ENCODE measurements around the gene RAF1. TPM values are rescaled to one million over a fixed set of nuclear protein-coding genes. Genes with fewer than 3 reads are reported as not detected.

RAF1 gene
- total RNA-seq, 1 donor, result 111 TPM

DNA sequence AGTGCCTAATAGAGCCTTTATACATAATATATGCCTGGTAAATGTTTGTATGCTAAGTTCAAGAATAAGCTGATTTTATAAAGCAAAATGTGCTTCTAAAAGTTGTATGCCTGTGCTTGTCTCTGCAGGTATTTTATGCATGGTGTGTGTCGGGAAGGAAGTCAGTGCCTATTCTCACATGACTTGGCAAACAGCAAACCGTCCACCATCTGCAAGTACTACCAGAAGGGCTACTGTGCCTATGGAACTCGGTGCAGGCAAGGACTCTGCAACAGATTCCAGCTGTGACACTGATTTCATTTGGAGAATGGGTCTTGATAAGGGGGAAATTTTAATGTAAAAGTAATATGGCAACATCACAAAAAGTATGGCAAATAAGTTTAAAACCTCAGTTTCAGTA is 95.2 kb downstream of the RAF1 start:
- DNase-seq (ENCODE audit: low read depth), result no peak
- H3K4me3 ChIP-seq (ENCODE audit: low read depth, low read length), result no peak overlapping the region
- TF ChIP-seq, protein P1, sequence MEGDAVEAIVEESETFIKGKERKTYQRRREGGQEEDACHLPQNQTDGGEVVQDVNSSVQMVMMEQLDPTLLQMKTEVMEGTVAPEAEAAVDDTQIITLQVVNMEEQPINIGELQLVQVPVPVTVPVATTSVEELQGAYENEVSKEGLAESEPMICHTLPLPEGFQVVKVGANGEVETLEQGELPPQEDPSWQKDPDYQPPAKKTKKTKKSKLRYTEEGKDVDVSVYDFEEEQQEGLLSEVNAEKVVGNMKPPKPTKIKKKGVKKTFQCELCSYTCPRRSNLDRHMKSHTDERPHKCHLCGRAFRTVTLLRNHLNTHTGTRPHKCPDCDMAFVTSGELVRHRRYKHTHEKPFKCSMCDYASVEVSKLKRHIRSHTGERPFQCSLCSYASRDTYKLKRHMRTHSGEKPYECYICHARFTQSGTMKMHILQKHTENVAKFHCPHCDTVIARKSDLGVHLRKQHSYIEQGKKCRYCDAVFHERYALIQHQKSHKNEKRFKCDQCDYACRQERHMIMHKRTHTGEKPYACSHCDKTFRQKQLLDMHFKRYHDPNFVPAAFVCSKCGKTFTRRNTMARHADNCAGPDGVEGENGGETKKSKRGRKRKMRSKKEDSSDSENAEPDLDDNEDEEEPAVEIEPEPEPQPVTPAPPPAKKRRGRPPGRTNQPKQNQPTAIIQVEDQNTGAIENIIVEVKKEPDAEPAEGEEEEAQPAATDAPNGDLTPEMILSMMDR (IDR thresholded peaks at IDR 0.05; ENCODE audit: insufficient read depth, low read depth, low read length), result no peak

DNA sequence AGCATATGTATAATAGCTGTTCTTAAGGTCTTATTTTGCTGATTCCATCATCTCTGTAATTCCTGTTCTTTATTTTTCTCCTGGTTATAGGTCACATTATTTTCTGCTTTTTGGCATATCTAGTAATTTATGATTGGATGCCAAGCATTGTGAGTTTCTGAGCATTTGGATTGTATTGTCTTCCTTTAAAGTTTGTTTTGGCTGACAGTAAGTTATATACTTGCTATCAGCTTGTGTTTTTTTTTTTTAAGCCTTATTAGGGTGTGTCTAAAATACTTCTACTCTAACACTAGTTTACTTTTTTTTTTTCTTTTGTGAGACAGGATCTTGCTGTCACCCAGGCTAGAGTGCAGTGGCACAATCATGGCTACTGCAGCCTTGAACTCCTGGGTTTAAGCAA is 96.9 kb downstream of the RAF1 start:
- no peak overlapping the region for H3K4me3 ChIP-seq (ENCODE audit: low read depth, low read length)
- TF ChIP-seq, protein P1 (IDR thresholded peaks at IDR 0.05; ENCODE audit: insufficient read depth, low read depth, low read length), result no peak
- DNase-seq (ENCODE audit: low read depth), result no peak

DNA sequence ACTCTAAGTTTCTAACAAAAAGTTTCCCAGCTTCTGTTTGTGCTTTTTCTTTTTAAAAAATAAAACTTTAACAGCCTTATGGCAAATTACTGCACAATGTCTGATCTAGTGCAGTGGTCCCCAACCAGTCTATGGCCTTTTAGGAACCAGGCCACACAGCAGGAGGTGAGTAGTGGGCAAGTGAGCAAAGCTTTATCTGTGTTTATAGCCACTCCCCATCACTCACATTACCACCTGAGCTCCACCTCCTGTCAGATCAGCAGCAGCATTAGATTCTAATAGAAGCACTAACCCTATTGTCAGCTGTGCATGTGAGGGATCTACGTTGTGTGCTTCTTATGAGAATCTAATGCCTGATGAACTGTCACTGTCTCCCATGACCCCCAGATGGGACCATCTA is 101.5 kb downstream of the RAF1 start:
- H3K4me3 ChIP-seq (ENCODE audit: low read depth, low read length), result no peak overlapping the region
- TF ChIP-seq, protein P1 (IDR thresholded peaks at IDR 0.05; ENCODE audit: insufficient read depth, low read depth, low read length), result no peak
- no peak for DNase-seq (ENCODE audit: low read depth)

DNA sequence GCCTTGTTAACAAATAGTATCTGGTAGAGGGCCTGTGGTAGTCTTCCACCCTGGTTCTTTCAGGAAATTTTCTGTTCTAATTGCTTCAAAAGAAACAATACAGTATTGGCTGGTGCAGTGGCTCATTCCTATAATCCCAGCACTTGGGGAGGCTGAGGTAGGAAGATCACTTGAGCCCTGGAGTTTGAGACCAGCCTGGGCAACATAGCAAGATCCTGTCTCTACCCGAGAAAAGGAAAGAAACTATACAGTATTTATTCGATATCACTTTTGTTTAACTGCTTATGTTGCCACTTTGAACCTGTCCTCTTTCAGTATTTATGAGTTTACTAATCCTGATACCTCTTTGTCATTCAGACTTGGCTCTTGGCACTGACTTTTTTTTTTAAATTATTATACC is 102.5 kb downstream of the RAF1 start:
- no peak for DNase-seq (ENCODE audit: low read depth)
- TF ChIP-seq, protein P1 (IDR thresholded peaks at IDR 0.05; ENCODE audit: insufficient read depth, low read depth, low read length), result no peak
- H3K4me3 ChIP-seq (ENCODE audit: low read depth, low read length), result no peak overlapping the region

DNA sequence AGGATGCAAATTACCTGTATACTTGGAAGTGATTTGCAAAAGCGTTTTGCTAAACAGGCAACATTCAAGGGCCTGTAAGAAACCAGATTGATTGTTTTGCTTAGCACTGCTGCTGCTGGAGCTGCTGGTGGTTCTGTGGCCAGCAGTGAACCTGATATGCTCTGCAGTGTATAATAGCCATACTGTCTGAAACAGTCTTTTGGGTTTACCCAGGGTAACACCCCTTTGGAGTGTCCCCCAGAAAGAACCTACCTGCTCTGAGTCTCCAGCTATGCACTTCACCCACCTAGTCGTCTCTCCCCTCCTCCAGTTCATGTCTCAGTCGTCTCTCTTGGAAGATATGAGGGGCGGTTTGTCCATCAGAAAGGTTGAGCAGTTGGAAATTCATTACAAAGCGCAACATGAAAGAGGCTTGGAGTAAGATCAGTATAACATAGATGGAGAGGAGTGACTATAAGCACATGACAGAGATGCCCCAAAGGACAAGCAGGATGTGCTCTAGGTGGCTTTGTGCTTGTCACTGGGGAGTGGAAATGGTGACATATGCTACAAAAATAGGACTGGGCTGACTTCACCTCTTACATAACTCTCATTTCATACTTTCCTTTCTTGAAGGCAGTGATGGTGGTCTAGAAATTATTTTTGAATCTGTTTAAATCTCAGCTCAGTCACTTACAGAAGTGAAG is 103.3 kb downstream of the RAF1 start:
- H3K4me3 ChIP-seq (ENCODE audit: low read depth, low read length), result no peak overlapping the region
- TF ChIP-seq, protein P1 (IDR thresholded peaks at IDR 0.05; ENCODE audit: insufficient read depth, low read depth, low read length), result no peak
- no peak for DNase-seq (ENCODE audit: low read depth)

DNA sequence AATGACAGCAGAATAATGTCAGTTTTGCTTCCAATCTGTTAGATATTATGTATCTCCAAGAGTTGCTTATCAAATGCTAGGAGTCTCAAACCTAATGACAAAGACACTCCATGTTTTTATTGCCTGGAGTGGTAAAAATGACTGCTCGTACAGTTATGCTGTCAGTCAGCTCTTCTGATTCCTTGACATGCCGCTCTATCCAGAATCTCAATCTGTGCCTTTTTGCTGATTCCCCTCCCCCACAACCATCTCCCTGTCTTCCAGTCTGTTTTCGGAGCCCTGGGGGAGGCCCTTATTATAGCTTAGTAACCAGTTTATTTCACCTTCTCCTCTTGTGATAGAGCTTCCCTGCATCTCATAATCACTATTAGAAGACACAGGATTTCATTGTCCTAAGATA is 104.4 kb downstream of the RAF1 start:
- no peak for DNase-seq (ENCODE audit: low read depth)
- TF ChIP-seq, protein P1 (IDR thresholded peaks at IDR 0.05; ENCODE audit: insufficient read depth, low read depth, low read length), result no peak
- no peak overlapping the region for H3K4me3 ChIP-seq (ENCODE audit: low read depth, low read length)

DNA sequence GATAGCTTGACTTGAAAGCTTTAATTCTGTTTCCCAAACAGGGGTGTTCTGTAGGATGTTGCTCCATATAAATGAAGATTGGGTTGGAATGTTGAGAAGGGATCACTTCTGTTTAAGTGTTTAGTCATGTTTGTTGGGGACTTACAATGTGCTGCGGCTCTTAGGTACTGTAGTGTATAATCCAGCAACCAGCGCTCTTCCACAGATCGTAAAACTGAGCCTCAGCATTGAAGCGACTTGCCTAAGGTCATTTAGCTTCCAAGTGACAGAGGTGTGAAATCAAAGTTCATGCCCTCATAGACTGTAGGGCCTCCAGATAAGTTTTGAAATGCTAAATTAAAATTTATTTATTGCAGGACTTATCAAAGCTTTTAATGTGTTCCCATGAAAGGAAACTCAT is 105.2 kb downstream of the RAF1 start:
- peak overlapping the region; percentile 81 for H3K4me3 ChIP-seq (ENCODE audit: low read depth, low read length)
- DNase-seq (ENCODE audit: low read depth), result peak; percentile 19
- TF ChIP-seq, protein P1 (IDR thresholded peaks at IDR 0.05; ENCODE audit: insufficient read depth, low read depth, low read length), result no peak
